ENCODE results near the gene PRKCQ. TPM values are rescaled to one million over a fixed set of nuclear protein-coding genes. Genes with fewer than 3 reads are reported as not detected.

PRKCQ gene
- total and polyA plus RNA-seq, 2 of the 13 experiments (the other 11 are each of a cell fraction or from before 2014, with no cell fraction given): 0.13 to 0.35 TPM

GRCh38 chr10:6497620-6498019 is 82.5 kb downstream of the PRKCQ start:
- no peak for ATAC-seq
- Histone ChIP-seq H3K4me2 (ENCODE audit: low read depth, low read length) (no peak overlapping the region), H4K20me1 (ENCODE audit: insufficient read depth, low read length) (no peaks in the 10 kb centered on the region), H3K9me3 (ENCODE audit: low read length) (no peaks in the 10 kb centered on the region), H3K27ac (ENCODE audit: extremely low read length, insufficient read depth, low read length) (no peak overlapping the region), H3K9ac (ENCODE audit: insufficient read depth, low read depth, low read length) (no peak overlapping the region), H3K36me3 (replicated peaks in 1 of 2; ENCODE audit: control insufficient read depth in 1 of 2, insufficient read depth in 2 of 2, low read length in 2 of 2) (no peaks in the 10 kb centered on the region), H2AFZ (ENCODE audit: low read length) (no peak overlapping the region), H3K27me3 (ENCODE audit: control insufficient read depth in 1 of 2, insufficient read depth in 2 of 2, low read length in 2 of 2) (peaks cover 1 to 12% of the 10 kb centered on the region in 2 experiments; a peak in 4 of 5 replicates), H3K4me3 (replicated peaks in 1 of 3; ENCODE audit: insufficient read depth in 1 of 3, low read depth in 2 of 3, low read length in 3 of 3) (no peak overlapping the region), H3K4me1 (ENCODE audit: insufficient read depth, low read length) (no peaks in the 10 kb centered on the region), H3K79me2 (ENCODE audit: insufficient read depth, low read length) (no peaks in the 10 kb centered on the region)
- BruUV-seq (replicated peaks): no TSS peak
- ChIA-PET POLR2A (no interaction called here), CTCF (ENCODE audit: low intra/inter-chr PET ratio, low total read pairs) (no interaction called here)
- no peak for FAIRE-seq
- TF ChIP-seq ZNF687 (CRISPR knock-in tag; IDR thresholded peaks at IDR 0.05) (no peak), ZNF761 (CRISPR knock-in tag; conservative IDR thresholded peaks at IDR 0.05) (no peak), HNRNPLL (IDR thresholded peaks at IDR 0.05; ENCODE audit: low read depth, low read length, poor library complexity, severe bottlenecking) (no peak), ZNF597 (CRISPR knock-in tag; IDR thresholded peaks at IDR 0.05) (no peak), SATB2 (CRISPR knock-in tag; IDR thresholded peaks at IDR 0.05) (no peak), ZNF468 (CRISPR knock-in tag; IDR thresholded peaks at IDR 0.05) (no peak), NRL (CRISPR knock-in tag; IDR thresholded peaks at IDR 0.05; ENCODE audit: borderline replicate concordance) (no peak), EED (CRISPR knock-in tag; IDR thresholded peaks at IDR 0.05) (no peak), PTBP1 (IDR thresholded peaks at IDR 0.05; ENCODE audit: low read depth, low read length, poor library complexity, severe bottlenecking) (no peak), ZBTB26 (CRISPR knock-in tag; IDR thresholded peaks at IDR 0.05; ENCODE audit: borderline replicate concordance) (no peak), GZF1 (CRISPR knock-in tag; IDR thresholded peaks at IDR 0.05) (no peak), MXI1 (IDR thresholded peaks at IDR 0.05; ENCODE audit: borderline replicate concordance, low read depth, low read length) (no peak), GTF2F1 (IDR thresholded peaks at IDR 0.05; ENCODE audit: low read length) (no peak)
- intact Hi-C loops (cut with micrococcal nuclease; ENCODE audit: unreplicated experiment): no loop called here
- in situ Hi-C loops (cut with HindIII; ENCODE audit: extremely low pct_ligation_motif_present, low pct_unique_long_range_greater_than_20kb): no loop called here
- WGBS (ENCODE audit: low lambda C conversion rate): 24% methylated on average over 4 of the region's 4 CpGs
- DNase-seq (ENCODE audit: low spot score): no peak

All from HepG2 (cell line).